NCI-H226 (cell line): ENCODE results near the gene DPEP3.

Source experiments
- DNase-seq: peaks from one replicate; pipeline ENCODE4 v3.0.0-alpha.2; 2015

The DPEP3 gene

GRCh38 chr16:67928561-67929364, 51.5 kb downstream of the DPEP3 start:
- peak; percentile 21 for DNase-seq

DNA sequence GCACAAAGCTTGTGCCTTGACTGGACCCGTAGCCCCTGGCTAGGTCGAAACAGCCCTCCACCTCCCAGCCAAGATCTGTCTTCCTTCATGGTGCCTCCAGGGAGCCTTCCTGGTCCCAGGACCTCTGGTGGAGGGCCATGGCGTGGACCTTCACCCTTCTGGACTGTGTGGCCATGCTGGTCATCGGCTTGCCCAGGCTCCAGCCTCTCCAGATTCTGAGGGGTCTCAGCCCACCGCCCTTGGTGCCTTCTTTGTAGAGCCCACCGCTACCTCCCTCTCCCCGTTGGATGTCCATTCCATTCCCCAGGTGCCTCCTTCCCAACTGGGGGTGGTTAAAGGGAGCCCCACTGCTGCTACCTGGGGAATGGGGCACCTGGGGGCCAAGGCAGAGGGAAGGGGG, 52.2 kb downstream of the DPEP3 start:
- DNase-seq = no peak

DNA sequence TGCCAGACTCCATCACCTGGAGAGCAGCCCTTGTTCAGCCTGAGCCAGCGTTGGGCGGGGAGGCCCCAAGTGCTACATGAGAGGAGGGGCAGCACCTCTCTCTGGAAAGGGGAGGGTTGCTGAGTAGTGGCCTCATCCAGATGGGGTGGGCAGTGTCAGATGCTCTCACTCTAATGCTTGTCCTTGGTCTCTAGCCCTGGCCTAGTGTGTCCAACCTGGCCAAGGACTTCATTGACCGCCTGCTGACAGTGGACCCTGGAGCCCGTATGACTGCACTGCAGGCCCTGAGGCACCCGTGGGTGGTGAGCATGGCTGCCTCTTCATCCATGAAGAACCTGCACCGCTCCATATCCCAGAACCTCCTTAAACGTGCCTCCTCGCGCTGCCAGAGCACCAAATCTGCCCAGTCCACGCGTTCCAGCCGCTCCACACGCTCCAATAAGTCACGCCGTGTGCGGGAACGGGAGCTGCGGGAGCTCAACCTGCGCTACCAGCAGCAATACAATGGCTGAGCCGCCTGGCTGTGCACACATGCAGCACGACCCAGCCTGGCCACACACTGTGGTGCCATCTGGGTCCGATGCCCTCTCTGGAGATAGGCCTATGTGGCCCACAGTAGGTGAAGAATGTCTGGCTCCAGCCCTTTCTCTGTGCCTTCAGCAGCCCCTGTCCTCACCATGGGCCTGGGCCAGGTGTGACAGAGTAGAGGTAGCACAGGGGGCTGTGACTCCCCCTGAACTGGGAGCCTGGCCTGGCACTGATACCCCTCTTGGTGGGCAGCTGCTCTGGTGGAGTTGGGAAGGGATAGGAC, 53.0 kb downstream of the DPEP3 start:
- no peak for DNase-seq

DNA sequence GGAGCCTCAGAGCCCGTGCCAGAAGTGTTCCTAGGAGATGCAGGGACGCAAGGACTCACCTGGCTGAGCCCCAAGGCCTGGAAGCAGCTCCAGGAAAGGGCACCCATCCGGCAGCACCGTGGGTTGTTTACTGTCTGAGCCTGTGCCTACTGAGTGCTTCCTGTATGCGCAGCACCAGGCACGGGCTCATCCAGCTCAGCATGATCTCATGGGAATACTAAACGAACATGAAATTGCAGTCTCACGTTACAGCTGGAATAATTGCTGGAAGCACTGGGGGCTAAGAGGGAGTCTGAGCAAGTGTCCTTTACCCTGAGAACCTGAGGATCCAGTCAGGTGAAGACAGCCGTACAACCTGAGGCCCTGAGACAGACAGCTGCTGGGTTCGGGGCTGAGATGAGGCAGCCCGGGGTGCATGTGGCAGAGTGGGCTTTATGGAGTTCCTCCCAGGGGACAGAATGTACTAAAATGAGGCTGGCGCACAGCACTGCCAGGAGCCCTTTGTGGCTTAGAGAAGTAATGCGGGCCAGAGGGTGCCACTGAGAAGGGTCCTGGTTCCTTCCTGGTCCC, 54.0 kb downstream of the DPEP3 start:
- DNase-seq = no peak
